T-cell (primary cell): ENCODE results near the gene MX2. TPM values are rescaled to one million over a fixed set of nuclear protein-coding genes. Genes with fewer than 3 reads are reported as not detected.

Experiments
- ATAC-seq, 4 experiments: fragments of 200-7000 bp in 3 of 4; fragments of 150-1000 bp in 1 of 4; cut with Tn5 transposase; replicated peaks in 1 of 4; 1 replicate in 3 of 4; 2 replicates in 1 of 4; pipeline ENCODE4 v1.10.0; 2021; ENCODE audit warnings: moderate library complexity in 3 of 4, mild to moderate bottlenecking in 2 of 4, moderate number of reproducible peaks in 1 of 4
- CTCF ChIA-PET, 2 donors: fragments of 300-600 bp; sonication (Branson Sonifier 250); formaldehyde crosslinking; loops; one replicate each; lab custom pipeline; 2022; ENCODE audit warnings: antibody characterized with exemption in 2 of 2; lab: Charles Lee
- POLR2A ChIA-PET, 2 donors: fragments of 300-600 bp; sonication (Branson Sonifier 250); formaldehyde crosslinking; loops; one replicate each; lab custom pipeline; 2022; ENCODE audit warnings: antibody characterized with exemption in 2 of 2; lab: Charles Lee
- DNase-seq, 35 experiments: peaks; one replicate each; pipeline versions ENCODE4 v3.0.0 to v3.0.0-alpha.2; 2013 to 2023
- H3K27ac ChIP-seq: one replicate; pipeline ENCODE4 v1.5.1; 2013; ENCODE audit warnings: low read length
- H3K27me3 ChIP-seq, 2 experiments: replicated peaks in 1 of 2; 1 replicate in 1 of 2; 2 replicates in 1 of 2; pipeline versions ENCODE4 v1.6.1 to v1.7.0; 2013; ENCODE audit warnings: low read length in 1 of 2, mixed read lengths in 1 of 2; ENCODE audit not compliant: control insufficient read depth in 2 of 2, insufficient read depth in 2 of 2; ENCODE audit errors: extremely low read depth in 1 of 2
- H3K36me3 ChIP-seq, 2 donors: 1 replicate in 1 of 2; 2 replicates in 1 of 2; pipeline versions ENCODE4 v1.6.1 to v1.7.0; 2013; ENCODE audit warnings: low read length in 1 of 2; ENCODE audit not compliant: control insufficient read depth in 2 of 2, insufficient read depth in 1 of 2; ENCODE audit errors: extremely low read depth in 1 of 2
- H3K4me1 ChIP-seq, 2 experiments: 1 replicate in 1 of 2; 2 replicates in 1 of 2; pipeline versions ENCODE4 v1.6.1 to v1.7.0; 2013; ENCODE audit warnings: low read length in 2 of 2, mixed read lengths in 1 of 2; ENCODE audit not compliant: insufficient read depth in 2 of 2, control insufficient read depth in 1 of 2; ENCODE audit errors: extremely low read depth in 1 of 2
- H3K4me3 ChIP-seq, 2 donors: 1 replicate in 1 of 2; 2 replicates in 1 of 2; pipeline versions ENCODE4 v1.5.1 to v1.7.0; 2013; ENCODE audit warnings: mild to moderate bottlenecking in 2 of 2, low read length in 1 of 2, moderate library complexity in 1 of 2; ENCODE audit not compliant: control insufficient read depth in 1 of 2; ENCODE audit errors: extremely low read depth in 1 of 2
- H3K9me3 ChIP-seq: 2 replicates; pipeline ENCODE4 v1.7.0; 2013
- H3K27ac Mint-ChIP-seq, 2 donors: one replicate each; pipeline ENCODE4 v1.8.0; 2020 to 2021; ENCODE audit warnings: mild to moderate bottlenecking in 2 of 2, mixed read lengths in 2 of 2
- H3K27me3 Mint-ChIP-seq, 2 donors: one replicate each; pipeline ENCODE4 v1.8.0; 2021 to 2022; ENCODE audit warnings: mixed read lengths in 2 of 2
- H3K36me3 Mint-ChIP-seq: one replicate; pipeline ENCODE4 v1.8.0; 2021; ENCODE audit warnings: mixed read lengths
- H3K4me1 Mint-ChIP-seq, 3 donors: one replicate each; pipeline ENCODE4 v1.8.0; 2020 to 2022; ENCODE audit warnings: mixed read lengths in 3 of 3, mild to moderate bottlenecking in 1 of 3
- H3K4me3 Mint-ChIP-seq, 3 donors: one replicate each; pipeline ENCODE4 v1.8.0; 2020 to 2022; ENCODE audit warnings: mild to moderate bottlenecking in 3 of 3, mixed read lengths in 3 of 3, moderate library complexity in 3 of 3
- H3K9me3 Mint-ChIP-seq, 3 donors: one replicate each; pipeline ENCODE4 v1.8.0; 2020 to 2022; ENCODE audit warnings: mixed read lengths in 3 of 3
- WGBS: methylation state at CpG from one replicate; pipeline ENCODE4 v1.1.5; 2013; ENCODE audit warnings: missing lambda C conversion rate; ENCODE audit not compliant: insufficient coverage; 5-methylcytosine and 5-hydroxymethylcytosine counted together
- total RNA-seq, 35 experiments: library from RNA in 6 of 35; stranded (reverse) in 6 of 35; fragments of 120-200 nt in 1 of 35; gene quantifications; one replicate each; pipeline versions ENCODE4 v1.2.1 to v1.2.4 and lab custom pipeline; 2013 to 2026

The MX2 gene
- total RNA-seq, 5 donors from 2014 or later (not counting 1 experiment from before 2014, with no cell fraction given) = 77.7 to 103 (median 81.8) TPM

DNA sequence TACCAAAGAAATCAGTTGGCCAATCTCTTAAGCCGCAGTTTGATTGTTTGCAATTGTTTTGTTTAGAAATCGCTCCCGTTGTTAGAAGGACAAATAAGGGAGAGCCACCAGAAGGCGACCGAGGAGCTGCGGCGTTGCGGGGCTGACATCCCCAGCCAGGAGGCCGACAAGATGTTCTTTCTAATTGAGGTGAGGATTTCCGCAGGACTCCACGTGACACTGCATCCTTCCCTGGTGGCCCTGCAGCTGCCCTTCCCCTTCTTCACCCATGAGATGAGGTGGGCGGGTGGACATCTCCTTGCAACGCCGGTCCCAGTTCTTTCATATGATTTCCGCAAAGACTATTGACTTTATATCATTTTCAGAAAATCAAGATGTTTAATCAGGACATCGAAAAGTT is 37.0 kb downstream of the MX2 start:
- Mint-ChIP-seq H3K4me1 (peaks cover 0 to 10% (median 0%) of the 10 kb centered on the region in 3 donors), H3K36me3 (peaks cover 85% of the 10 kb centered on the region), H3K9me3 (no peaks in the 10 kb centered on the region), H3K27ac (no peak overlapping the region), H3K27me3 (no peaks in the 10 kb centered on the region), H3K4me3 (no peak overlapping the region)
- no peak overlapping the region for H3K27ac ChIP-seq
- ChIA-PET CTCF (no interaction called here), POLR2A (no interaction called here)
- H3K4me1 ChIP-seq = no peaks in the 10 kb centered on the region
- DNase-seq = no peak
- 96% methylated on average over 11 of the region's 16 CpGs for WGBS
- no peaks in the 10 kb centered on the region for H3K9me3 ChIP-seq
- H3K4me3 ChIP-seq = no peak overlapping the region
- peaks cover 19 to 68% of the 10 kb centered on the region in 2 donors for H3K36me3 ChIP-seq
- H3K27me3 ChIP-seq = no peaks in the 10 kb centered on the region
- no peak for ATAC-seq

DNA sequence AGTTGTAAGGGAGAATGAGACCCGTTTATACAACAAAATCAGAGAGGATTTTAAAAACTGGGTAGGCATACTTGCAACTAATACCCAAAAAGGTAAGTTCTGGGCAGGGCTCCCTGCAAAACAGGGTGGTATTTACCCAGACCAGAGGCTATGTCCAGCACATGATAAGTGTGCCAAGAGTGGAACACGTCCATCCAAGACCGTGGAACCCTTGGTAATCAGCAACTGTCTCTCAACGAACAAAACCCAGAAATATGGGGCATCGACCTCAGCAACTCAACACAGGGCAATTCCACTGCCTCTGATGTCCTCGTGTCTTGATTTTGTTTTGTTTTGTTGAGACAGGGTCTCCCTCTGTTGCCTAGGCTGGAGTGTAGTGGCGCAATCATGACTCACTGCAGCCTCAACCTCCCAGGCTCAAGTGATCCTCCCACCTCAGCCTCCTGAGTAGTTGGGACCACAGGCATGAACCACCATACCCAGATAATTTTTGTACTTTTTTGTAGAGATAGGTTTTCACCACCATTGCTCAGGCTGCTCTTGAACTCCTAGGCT is 37.5 kb downstream of the MX2 start:
- DNase-seq (no peak), ATAC-seq (no peak)
- Mint-ChIP-seq H3K9me3 (no peaks in the 10 kb centered on the region), H3K27ac (no peak overlapping the region), H3K27me3 (no peaks in the 10 kb centered on the region), H3K4me3 (no peak overlapping the region), H3K4me1 (peaks cover 0 to 5% (median 0%) of the 10 kb centered on the region in 3 donors), H3K36me3 (peaks cover 82% of the 10 kb centered on the region)
- Histone ChIP-seq H3K9me3 (no peaks in the 10 kb centered on the region), H3K27ac (no peak overlapping the region), H3K36me3 (peaks cover 19 to 68% of the 10 kb centered on the region in 2 donors), H3K27me3 (no peaks in the 10 kb centered on the region), H3K4me3 (no peak overlapping the region), H3K4me1 (no peaks in the 10 kb centered on the region)
- CTCF ChIA-PET = no interaction called here
- POLR2A ChIA-PET = no interaction called here
- 86% methylated on average over 4 of the region's 7 CpGs for WGBS

- CTCF ChIA-PET = interaction anchor here in 1 of 2 donors (0.6 kb wide), 1 partner anchor 116 kb away, joined by 3 read pairs; no protein-coding TSS in a partner anchor
- peaks cover 14 to 75% of the 10 kb centered on the region in 2 donors for H3K36me3 ChIP-seq
- POLR2A ChIA-PET = no interaction called here
- no peaks in the 10 kb centered on the region for H3K27me3 Mint-ChIP-seq
- H3K4me3 ChIP-seq = no peak overlapping the region
- H3K27ac ChIP-seq = no peak overlapping the region
- no peaks in the 10 kb centered on the region for H3K9me3 Mint-ChIP-seq
- H3K27me3 ChIP-seq = no peaks in the 10 kb centered on the region
- no peaks in the 10 kb centered on the region for H3K4me1 Mint-ChIP-seq
- DNase-seq (no peak), ATAC-seq (no peak)
- no peak overlapping the region for H3K27ac Mint-ChIP-seq
- H3K9me3 ChIP-seq = no peaks in the 10 kb centered on the region
- H3K4me1 ChIP-seq = no peaks in the 10 kb centered on the region
- peaks cover 77% of the 10 kb centered on the region for H3K36me3 Mint-ChIP-seq
- H3K4me3 Mint-ChIP-seq = no peak overlapping the region
- WGBS = 81% methylated on average over 7 of the region's 11 CpGs
Observed at GRCh38 chr21:41402231-41402630, 40.4 kb downstream of the MX2 start.

DNA sequence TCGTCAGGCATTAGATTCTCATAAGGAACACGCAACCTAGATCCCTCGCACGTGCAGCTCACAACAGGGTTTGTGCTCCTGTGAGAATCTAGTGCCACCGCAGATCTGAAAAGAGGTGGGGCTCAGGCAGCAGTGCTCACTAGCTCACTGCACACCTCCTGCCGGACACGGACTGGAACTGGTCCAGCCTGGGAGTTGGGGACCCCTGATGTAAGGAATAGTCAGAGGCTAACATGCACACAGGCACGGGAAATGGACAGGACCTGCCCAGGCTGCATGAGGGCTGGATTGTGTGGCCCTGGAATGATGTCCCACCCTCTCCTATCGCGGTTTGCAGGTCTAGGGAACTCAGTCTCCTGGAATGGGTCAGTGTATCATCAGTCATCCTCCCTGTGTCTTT is 41.0 kb downstream of the MX2 start:
- no peak overlapping the region for H3K27ac ChIP-seq
- Mint-ChIP-seq H3K36me3 (peaks cover 77% of the 10 kb centered on the region), H3K27me3 (no peaks in the 10 kb centered on the region), H3K27ac (no peak overlapping the region), H3K9me3 (no peaks in the 10 kb centered on the region), H3K4me3 (no peak overlapping the region), H3K4me1 (no peaks in the 10 kb centered on the region)
- WGBS = 94% methylated on average over 9 of the region's 10 CpGs
- no peaks in the 10 kb centered on the region for H3K4me1 ChIP-seq
- H3K27me3 ChIP-seq = no peaks in the 10 kb centered on the region
- DNase-seq (no peak), ATAC-seq (no peak)
- H3K4me3 ChIP-seq = no peak overlapping the region
- POLR2A ChIA-PET = no interaction called here
- H3K36me3 ChIP-seq = peaks cover 14 to 76% of the 10 kb centered on the region in 2 donors
- no peaks in the 10 kb centered on the region for H3K9me3 ChIP-seq
- CTCF ChIA-PET = no interaction called here

- Mint-ChIP-seq H3K36me3 (peaks cover 78% of the 10 kb centered on the region), H3K27ac (no peak overlapping the region), H3K27me3 (no peaks in the 10 kb centered on the region), H3K4me1 (no peaks in the 10 kb centered on the region), H3K4me3 (no peak overlapping the region), H3K9me3 (no peaks in the 10 kb centered on the region)
- H3K36me3 ChIP-seq = peaks cover 18 to 79% of the 10 kb centered on the region in 2 donors
- CTCF ChIA-PET = no interaction called here
- no peak overlapping the region for H3K27ac ChIP-seq
- no peaks in the 10 kb centered on the region for H3K27me3 ChIP-seq
- ATAC-seq = no peak
- no peaks in the 10 kb centered on the region for H3K9me3 ChIP-seq
- WGBS = 86% methylated on average over 7 of the region's 9 CpGs
- H3K4me3 ChIP-seq = no peak overlapping the region
- DNase-seq = no peak
- POLR2A ChIA-PET = no interaction called here
- no peaks in the 10 kb centered on the region for H3K4me1 ChIP-seq
Observed at GRCh38 chr21:41403331-41403730, 41.5 kb downstream of the MX2 start.

DNA sequence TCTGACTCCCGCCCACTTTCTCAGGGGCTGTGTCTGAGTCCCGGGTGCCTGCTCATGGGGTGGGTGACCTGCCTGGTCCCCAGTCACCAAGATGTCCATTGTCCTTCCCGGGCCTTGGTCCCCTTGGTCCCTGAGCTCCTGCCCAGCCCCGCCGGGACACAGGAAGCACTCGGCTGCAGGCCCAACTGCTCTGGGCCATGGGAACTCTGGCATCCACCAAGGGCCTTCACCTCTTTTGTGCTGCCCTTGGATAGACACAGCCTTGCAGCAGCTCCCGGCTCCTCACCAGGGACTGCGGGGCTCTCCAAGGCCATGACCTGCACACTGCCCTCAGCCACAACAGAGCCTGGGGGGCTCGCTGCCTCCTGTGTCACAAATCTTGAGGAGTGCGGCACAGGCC is 42.1 kb downstream of the MX2 start:
- no peaks in the 10 kb centered on the region for H3K27me3 ChIP-seq
- no peaks in the 10 kb centered on the region for H3K9me3 ChIP-seq
- 98% methylated on average over 9 of the region's 10 CpGs for WGBS
- H3K27ac Mint-ChIP-seq = no peak overlapping the region
- H3K4me1 Mint-ChIP-seq = no peaks in the 10 kb centered on the region
- H3K4me3 Mint-ChIP-seq = no peak overlapping the region
- ChIA-PET POLR2A (interaction anchor here in 1 of 2 donors (0.7 kb wide), 1 partner anchor 27 kb away, joined by 9 read pairs; no protein-coding TSS in a partner anchor), CTCF (no interaction called here)
- no peaks in the 10 kb centered on the region for H3K9me3 Mint-ChIP-seq
- no peaks in the 10 kb centered on the region for H3K4me1 ChIP-seq
- H3K36me3 Mint-ChIP-seq = peaks cover 78% of the 10 kb centered on the region
- H3K4me3 ChIP-seq = no peak overlapping the region
- no peak for DNase-seq
- no peak for ATAC-seq
- H3K36me3 ChIP-seq = peaks cover 17 to 79% of the 10 kb centered on the region in 2 donors
- H3K27ac ChIP-seq = no peak overlapping the region
- H3K27me3 Mint-ChIP-seq = no peaks in the 10 kb centered on the region
